HUDEP-2 (cell line): ENCODE measurements around the gene COL23A1.
"Not testable (repeated sequence)": the region's sequence is repeated elsewhere in the genome, so short reads cannot be mapped to it uniquely, and the experiment has no call there.

Experiments
- DNase-seq, 76 experiments: peaks; one replicate each; lab custom pipeline; 2025; ENCODE audit not compliant: unreplicated experiment in 76 of 76; lab: John Stamatoyannopoulos, UW

COL23A1 gene

DNA sequence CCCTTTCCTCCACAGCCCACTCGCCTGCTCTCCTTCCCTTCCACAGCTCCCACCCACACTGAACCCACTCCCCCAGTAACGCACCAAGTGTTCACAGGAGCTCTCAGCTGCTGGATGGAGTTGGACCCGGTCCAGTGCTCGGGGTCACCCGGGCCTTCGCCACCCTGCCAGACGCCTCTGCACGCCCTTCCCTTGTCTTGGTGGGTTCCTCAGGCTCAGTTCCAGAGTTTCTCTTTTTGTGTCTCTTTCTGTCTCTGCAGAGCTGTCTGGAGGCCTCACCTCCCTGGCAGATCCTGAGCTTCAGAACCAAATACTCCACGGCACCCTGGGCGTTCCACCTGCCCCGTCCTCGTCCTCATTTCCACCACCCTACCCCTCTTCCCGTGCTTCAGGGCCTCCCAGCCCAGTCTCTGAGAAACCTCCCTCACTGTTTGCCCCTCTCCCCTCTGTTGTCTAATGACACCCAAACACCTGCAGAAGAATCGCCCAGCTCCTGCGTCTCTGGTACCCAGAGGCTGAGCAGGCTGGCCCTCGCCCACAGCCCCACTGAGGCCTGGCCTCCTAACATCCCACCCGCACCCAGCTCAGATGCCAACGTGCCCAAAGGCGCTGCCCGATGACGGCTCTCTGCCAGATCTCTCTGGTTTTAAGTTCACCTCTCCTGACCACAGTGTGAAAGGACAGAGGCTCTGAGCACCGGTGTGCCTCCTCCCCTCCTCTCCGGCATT, 74.3 kb downstream of the COL23A1 start:
- DNase-seq = no peak

DNA sequence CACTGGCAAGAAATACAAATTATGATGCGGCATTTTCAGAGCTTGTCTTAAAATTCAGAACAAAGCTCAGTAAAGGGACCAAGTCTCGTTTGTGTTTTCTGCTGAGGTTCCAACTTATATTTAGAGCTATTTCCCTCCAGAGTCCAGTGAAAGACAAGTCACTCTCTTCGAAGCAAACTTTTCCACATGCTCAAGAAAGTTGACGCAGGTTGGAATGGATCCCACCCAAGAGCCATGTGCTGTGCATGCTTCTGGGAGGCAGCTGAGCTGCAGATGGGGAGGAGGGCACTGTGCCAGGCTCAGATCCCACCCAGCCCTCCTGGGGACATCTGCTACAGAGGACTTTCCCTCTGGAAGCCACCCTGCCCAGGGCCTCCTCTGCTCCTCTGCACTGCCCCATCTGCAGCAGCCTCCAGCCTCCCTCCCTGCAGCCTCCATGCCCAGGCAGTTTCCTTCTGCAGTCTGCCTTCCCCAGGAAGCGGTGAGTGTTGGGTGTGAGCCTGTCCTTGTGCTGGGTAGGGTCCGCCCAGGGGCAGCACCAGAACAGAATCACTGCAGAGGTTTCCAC, 75.3 kb downstream of the COL23A1 start:
- no peak for DNase-seq

DNA sequence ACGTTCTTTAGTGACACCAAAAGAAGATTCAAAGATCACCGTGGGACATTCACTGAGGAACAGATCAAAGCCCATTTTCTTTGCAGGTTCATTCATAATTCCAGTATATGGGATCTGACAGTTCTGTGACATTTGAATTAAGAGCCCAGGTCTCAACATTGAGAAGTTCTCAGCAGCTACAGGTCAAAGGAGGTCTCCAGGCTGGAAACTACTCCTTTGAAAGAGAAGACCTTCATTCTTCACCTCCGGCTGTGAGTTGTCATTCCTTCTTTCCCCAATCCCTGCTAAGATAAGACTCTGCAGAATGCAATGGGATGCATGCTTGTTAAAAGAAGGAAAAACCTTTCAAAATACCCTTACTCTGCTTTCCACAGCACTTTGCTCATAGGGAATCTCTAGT, 79.0 kb downstream of the COL23A1 start:
- DNase-seq = no peak

DNA sequence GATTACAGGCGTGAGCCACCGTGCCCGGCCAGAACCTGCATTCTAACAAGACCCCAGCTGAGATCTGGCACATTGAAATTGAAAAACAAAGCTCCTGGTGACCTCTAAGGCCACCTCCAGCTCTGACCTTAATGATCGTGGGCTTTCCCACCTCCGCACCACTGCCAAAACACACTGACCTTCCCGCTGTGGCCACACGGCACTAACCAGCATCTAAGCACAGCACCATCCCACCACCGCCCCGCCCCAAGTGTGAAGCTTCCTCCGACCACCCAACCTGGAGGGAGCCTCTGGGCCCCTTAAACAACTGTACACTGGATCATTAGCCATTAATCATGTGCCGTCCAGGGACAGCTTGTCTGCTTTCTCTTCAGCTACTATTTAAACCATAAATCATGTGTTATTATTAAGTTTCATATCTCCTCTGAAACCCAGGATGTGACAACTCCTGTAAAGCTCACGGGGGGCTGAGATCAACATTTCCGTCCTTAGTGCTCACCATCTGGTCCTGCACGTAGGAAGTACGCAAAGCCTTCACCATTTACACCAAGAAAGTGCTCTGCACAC, 80.6 kb downstream of the COL23A1 start:
- DNase-seq = no peak

DNA sequence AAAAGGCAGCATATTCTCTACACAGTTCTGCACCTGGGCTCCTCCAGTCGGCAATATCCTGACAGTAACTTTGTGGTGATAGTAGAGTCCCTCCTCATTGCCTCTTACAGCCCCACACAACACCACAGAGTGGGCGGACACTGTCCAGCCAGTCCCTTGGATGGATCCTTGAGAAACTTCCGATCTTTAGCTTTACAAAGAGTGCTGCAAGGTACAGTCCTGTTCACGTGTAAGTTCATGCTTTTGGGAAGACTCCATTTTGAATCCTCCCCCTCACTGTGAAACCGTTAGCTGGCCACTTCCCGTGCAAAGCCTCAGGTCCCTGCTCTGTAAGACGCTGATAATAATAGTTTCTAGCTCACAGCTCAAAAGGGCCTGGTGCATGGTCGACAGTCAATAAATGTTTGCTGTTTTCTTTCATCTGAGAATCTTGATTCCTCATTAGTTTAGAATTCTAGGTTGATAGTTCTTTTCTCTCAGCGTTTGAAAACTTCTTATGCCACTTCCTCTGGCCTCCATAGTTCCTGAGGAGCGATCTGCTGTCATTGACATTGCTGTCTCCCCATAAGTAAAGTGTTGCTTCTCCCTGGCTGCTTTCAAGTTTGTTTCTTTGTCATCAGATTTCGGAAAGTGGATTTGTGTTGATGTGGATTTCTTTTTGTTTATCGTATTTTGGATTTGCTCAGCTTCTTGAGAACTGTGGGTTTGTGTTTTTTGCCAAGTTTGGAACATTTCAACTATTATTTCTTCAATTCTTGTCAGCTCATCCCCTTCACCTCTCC, 82.9 kb downstream of the COL23A1 start:
- no peak for DNase-seq

DNA sequence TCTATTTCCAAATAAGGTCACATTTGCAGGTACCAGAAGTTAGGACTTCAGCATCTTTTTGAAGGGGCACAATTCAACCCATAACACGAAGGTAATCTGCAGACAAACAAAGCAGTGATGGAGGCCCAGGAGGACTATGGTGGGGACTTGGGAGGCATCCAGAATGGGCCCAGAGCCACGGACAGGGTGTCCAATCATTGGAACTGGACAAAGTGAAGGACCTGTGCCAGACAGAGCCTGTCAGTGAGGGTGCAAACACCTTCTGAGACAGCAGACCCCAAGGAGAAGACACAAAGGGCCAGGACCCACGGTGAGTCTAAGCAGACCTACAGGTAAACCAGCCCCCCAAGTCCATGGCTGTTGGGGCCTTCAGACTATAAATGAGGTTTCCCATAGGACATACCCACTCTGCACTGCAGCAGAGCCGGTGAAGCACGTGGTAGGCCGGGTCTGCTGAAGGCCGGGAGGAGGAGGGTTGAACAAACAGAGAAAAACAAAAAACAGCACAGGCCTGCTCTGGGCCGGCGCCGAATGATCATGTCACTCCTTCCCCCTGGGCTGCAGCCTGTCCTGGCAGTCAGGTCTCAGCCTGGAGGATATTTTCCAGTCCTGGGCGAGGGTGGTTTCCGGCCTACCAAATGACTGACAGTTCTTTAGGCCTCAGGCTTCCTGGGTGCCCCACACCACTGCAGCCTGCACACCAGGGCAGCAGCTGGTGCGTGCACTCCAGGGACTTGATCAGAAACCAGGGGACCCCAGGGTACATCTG, 84.4 kb downstream of the COL23A1 start:
- no peak for DNase-seq

DNA sequence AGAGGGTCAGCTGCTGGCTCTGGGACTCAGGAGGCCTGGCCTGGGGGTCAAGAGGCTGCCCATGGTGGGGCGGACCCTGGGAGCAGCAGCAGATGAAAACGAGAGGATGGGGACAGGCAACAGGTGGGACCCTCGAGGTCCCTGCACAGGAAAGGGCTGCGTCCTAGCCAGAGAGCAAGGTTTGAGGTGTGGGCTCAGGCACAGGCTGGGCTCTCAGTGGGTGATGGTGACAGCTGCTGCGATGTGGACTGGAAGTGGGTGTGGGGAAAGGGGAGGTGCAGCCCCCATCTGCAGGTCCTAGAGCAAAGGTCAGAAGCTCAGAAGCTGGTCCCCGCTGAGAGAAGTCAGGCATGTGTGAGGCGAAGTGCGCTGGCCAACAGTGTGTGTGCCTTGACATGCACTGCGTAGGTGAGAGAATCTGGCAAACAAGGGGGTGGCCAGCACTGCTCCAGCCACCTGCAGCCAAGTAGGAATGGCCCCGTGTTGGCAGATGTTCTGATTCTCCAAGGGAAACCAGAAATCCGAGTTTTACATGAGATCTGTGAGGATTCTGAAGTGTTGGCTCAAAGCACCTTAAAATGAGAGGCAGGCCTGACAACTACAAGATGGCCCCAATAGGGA, 85.7 kb downstream of the COL23A1 start:
- DNase-seq = no peak

DNA sequence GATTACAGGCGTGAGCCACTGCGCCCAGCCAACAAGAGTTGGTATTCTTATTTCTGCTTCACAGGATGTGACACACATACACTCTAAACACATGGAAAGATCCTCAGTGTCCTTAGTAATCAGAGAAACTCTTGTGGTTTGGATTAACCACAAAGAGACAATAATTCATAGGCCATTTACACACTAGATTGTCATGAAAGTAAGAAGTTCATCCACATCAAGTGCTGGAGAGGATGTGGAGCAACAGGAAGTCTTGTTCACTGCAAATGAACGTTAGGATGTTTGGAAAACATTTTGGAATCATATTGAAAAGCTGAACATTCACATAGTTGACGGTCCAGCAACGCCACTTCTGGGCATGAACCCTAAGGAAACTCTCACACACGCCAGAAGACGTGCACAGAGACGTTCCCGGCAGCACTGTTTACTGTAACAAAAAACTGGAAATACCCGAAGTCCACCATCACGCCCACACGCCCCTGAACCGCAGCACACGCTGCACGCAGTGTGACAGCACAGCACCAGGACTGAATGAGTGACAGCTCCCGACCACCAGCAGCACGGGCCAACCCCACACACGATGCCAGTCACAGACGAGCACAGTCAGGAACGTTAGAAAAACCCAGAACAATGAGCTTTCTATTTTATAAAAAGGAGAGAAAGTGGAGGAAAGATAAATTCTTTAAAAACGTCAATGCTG, 87.6 kb downstream of the COL23A1 start:
- DNase-seq = no peak

DNA sequence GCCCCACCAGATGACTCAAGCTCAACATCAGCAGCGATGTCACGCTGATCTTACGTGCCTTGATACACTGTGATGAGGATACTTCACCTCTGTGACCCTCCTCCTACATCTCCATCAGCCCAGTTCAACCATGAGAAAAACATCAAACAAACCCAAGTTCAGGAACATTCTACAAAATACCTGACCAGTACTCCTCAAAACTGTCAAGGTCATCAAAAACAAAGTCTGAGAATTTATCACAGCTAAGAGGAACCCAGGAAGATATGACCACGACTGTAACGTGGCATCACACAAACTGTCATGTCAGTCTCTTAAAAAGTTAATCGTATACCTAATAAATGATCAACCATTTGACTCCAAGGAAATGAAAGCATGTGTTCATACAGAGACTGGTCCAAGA, 90.8 kb downstream of the COL23A1 start:
- no peak for DNase-seq

DNA sequence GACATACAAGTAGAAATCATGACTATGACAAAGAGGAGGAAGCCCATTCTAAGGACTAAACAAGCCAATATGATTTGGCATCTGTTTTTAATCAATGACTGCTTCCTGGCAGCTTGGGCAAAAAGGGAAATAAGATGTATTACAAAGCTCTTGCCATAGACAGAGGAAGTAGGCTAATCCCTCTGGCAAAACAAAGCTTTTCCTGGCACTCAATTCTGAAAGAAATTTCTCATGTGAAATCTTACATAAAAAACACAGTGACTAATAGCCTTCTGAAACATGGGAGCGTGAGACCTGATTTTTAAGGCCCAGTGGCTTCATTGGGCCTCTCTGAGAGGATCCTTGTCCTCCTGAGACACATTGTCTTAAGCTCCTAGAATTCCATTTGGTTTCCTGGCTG, 93.6 kb downstream of the COL23A1 start:
- no peak for DNase-seq

DNA sequence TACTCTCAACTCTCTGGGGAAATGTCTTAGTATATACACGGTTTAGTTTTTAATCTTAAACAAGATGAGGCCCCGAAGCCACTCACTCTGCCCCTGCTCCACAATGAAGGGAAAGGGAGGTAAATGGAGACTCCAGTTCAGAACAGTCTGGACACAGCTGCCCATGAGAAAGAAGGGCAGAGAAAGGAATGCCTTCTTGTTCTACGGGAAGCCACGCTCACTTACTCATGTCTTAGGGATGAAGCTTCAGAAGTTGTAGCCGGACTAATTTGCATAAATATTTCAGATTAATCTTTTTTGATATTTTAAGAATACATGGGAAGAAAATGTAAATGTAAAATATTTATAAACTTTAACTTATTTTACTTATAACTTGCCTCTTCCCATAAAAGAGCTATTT, 94.0 kb downstream of the COL23A1 start:
- DNase-seq = no peak

DNA sequence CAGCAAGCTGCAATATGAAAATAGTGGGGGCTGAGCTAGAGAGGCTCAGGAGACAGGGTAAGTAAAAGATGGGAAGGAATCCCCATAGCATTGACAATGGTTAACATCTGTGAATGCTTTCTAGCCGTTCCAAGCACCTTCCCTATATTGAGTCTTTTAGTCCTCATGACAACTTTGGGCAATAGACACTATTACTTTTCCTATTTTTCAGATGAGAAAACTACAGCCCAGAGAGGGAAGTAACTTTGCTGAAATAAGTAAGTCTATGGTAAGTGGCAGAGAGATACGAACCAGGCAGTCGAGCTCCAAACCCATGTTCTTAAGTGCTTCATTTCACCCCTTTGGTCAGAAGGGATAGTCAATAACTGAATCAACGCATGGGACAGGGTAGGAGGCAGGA, 94.5 kb downstream of the COL23A1 start:
- no peak for DNase-seq

DNA sequence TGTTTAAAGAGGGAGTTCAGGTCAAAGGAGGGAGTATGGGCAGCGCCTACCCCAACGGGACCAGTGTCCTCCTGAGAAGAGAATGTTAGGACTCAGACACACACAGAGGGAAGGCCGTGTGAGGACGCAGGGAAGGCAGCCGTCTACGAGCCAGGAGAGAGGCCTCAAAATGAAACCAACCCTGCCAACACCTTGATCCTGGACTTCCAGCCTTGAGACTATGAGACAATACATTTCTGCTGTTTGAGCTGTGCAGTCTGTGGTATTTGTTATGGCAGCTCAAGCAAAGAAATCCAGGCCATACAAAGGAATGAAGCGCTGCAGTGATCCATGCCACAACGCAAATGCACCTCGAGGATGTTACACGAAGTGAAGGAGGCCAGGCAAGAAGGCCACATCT, 97.9 kb downstream of the COL23A1 start:
- no peak for DNase-seq

DNA sequence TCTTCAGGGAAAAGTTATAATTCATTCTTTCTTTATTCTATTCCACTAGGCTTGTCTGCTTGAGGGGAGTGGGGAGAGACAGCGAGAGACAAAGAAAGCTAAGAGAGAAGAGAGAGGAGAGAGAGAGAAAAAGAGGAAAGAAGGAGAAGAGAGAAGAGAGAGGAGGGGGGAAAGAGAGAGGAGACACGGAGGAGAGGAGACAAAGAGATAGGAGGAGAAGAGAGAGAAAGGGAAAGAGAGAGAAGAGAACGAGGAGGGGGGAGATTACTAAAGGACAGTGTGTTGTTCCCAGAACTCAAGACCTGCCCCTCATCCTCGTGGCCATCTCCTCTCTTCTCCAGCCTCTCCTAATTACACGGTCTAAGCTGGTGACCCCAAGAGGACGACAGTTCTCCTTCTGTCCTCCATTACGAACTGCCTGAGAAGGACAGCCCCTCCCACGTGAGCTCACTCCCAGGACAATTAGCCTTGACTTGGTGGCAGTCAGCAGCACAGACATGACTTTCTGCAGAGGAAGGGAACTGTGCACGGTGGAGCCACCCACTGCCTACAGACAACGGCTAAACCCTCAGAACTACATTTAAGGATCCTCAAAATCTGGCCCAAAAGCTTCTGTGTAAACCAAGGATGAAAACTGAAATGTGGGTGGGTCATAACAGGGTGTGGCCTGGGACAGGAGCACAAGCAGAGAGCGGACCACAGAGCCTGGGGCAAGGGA, 99.1 kb downstream of the COL23A1 start:
- DNase-seq = no peak

DNA sequence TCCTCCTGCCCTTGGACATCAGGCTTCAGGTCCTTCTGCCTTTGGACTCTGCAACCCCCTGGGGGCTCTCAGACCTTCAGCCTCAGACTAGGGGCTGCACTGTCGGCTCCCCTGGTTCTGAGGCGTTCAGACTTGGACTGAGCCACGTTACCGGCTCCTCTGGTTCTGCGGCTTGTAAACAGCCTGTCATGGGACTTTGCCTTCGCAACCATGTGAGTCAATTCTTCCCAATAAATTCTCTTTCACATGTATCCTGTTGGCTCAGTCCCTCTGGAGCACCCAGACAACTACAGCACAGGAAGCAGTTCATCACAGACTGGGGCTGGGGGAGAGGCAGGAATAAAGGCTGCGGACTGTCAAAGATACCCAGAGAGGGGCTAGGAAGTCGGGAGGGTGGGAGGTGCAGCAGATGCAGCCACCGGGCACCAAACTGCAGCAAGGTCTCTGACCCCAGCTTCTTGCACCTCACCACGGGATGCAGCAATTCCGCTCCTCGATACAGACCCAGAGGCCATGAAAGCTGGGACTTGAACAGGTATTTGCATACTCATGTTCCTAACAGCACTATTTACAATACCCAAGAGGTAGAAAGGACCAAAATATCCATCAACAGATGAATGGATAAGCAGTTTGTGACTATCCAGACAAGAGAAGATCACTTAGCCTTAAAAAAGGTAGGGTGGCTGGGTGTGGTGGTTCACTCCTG, 100.8 kb downstream of the COL23A1 start:
- DNase-seq = no peak

DNA sequence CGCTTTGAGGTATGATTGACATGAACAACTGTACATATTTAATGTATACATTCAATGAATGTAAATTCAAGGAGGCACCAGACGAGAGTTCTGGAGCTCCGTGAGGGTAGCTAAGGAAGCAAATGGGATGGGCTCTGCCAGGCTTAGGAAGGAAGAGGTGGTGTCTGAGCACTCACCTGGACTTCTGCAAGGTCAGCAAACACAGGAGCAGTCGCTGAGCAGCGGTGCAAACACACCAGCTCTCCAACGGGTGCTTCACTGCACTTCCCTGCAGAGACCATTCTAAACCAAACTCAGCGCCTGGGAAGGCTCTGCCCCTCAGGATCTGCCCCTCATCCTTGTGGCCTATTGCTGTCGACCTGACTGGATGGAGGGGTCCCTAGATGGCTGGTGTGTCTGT, 101.5 kb downstream of the COL23A1 start:
- no peak for DNase-seq

DNA sequence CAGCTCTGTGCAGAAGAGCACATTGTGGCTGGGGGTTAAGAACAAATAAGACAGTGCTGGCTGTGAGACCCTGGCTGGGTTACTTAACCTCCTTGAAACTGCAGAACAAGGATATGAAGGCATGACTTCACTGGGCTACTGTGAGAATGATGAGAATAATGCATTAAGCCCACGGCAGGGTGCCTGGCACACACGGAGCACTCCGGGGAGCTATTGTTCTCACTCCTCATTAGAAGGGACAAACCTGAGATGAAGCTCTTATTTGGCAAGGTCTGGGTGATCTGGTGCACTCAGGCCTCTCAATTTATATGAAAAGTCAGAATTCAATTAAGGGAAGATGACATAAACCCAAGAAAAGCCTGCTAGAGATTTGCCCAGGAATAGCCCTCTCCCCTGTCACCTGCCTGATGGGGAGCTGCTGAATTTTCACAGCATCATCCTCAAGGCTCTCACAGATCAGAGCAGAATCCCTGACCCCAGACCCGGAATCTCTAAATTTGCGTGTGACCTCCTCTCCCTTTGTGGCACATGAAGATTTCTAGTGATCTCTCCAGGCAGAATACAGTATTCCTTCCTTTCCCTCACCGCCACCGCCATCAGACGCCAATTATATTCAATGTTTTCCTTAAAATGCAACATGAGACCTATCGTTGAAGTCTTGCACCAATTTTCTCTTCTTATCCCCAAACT, 102.1 kb downstream of the COL23A1 start:
- no peak for DNase-seq

DNA sequence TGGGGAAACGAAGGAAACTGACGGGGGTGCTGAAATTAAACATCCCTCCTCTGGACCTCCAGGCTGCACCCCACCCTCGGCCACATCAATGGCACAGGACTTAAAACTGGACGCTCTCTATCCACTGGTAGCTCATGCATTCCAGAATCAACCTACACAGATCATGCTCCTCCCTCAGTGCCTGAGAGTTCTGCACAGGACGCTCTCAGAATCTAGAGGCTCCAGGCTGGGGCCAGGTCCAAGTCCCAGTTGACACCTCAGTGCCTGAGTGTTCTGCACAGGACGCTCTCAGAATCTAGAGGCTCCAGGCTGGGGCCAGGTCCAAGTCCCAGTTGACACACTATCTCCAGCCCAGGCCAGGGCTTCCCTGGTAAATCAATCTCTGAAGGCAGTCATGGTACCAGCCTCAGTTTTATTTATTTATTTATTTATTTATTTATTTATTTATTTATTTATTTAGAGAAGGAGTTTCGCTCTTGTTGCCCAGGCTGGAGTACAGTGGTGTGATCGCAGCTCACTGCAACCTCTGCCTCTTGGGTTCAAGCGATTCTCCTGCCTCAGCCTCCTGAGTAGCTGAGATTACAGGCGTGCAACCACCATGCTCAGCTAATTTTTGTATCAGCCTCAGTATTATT, 103.2 kb downstream of the COL23A1 start:
- DNase-seq = not testable (repeated sequence)
